Measurements from ENCODE around the gene TBX1. TPM values are rescaled to one million over a fixed set of nuclear protein-coding genes. Genes with fewer than 3 reads are reported as not detected.

Gene TBX1
- total RNA-seq, 1 experiment from 2014 or later = not detected

- Mint-ChIP-seq H3K27me3 (ENCODE audit: unreplicated experiment) (peaks cover 64% of the 10 kb centered on the region), H3K27ac (ENCODE audit: unreplicated experiment) (no peak overlapping the region), H3K4me1 (ENCODE audit: low read depth, unreplicated experiment) (peaks cover 9% of the 10 kb centered on the region), H3K4me3 (ENCODE audit: low read depth, unreplicated experiment) (no peak overlapping the region), H3K9me3 (ENCODE audit: low read depth, unreplicated experiment) (no peaks in the 10 kb centered on the region), H3K36me3 (ENCODE audit: insufficient read depth, unreplicated experiment) (peaks cover 28% of the 10 kb centered on the region)
- intact Hi-C loops (cut with micrococcal nuclease; ENCODE audit: unreplicated experiment) = no loop called here
- no TSS peak for BruUV-seq (replicated peaks)
- TF ChIP-seq CTCF (IDR thresholded peaks at IDR 0.05; ENCODE audit: unreplicated experiment) = no peak
- no peak for DNase-seq
- CTCF ChIA-PET = interaction anchor here (0.9 to 1.1 kb wide), 2 partner anchors 10 kb away, joined by 3 to 5 read pairs; no protein-coding TSS in a partner anchor
Observed at GRCh38 chr22:19720150-19720827, 40.3 kb upstream of the TBX1 start.

GRCh38 chr22:19720999-19721329 lies 39.6 kb upstream of the TBX1 start:
- no peak for DNase-seq
- peaks cover 71% of the 10 kb centered on the region for H3K27me3 Mint-ChIP-seq (ENCODE audit: unreplicated experiment)
- no peak overlapping the region for H3K27ac Mint-ChIP-seq (ENCODE audit: unreplicated experiment)
- intact Hi-C loops (cut with micrococcal nuclease; ENCODE audit: unreplicated experiment) = no loop called here
- CTCF ChIA-PET = interaction anchor here (1.1 kb wide), 1 partner anchor 10 kb away, joined by 5 read pairs; no protein-coding TSS in a partner anchor
- H3K4me3 Mint-ChIP-seq (ENCODE audit: low read depth, unreplicated experiment) = no peak overlapping the region
- no TSS peak for BruUV-seq (replicated peaks)
- peaks cover 9% of the 10 kb centered on the region for H3K4me1 Mint-ChIP-seq (ENCODE audit: low read depth, unreplicated experiment)
- no peak for TF ChIP-seq CTCF (IDR thresholded peaks at IDR 0.05; ENCODE audit: unreplicated experiment)
- H3K9me3 Mint-ChIP-seq (ENCODE audit: low read depth, unreplicated experiment) = no peaks in the 10 kb centered on the region
- H3K36me3 Mint-ChIP-seq (ENCODE audit: insufficient read depth, unreplicated experiment) = peaks cover 32% of the 10 kb centered on the region

GRCh38 chr22:19721330-19722177 lies 39.0 kb upstream of the TBX1 start:
- DNase-seq = no peak
- intact Hi-C loops (cut with micrococcal nuclease; ENCODE audit: unreplicated experiment) = no loop called here
- H3K27me3 Mint-ChIP-seq (ENCODE audit: unreplicated experiment) = peaks cover 77% of the 10 kb centered on the region
- no peak overlapping the region for H3K27ac Mint-ChIP-seq (ENCODE audit: unreplicated experiment)
- BruUV-seq (replicated peaks) = no TSS peak
- H3K9me3 Mint-ChIP-seq (ENCODE audit: low read depth, unreplicated experiment) = no peaks in the 10 kb centered on the region
- no peak for TF ChIP-seq CTCF (IDR thresholded peaks at IDR 0.05; ENCODE audit: unreplicated experiment)
- H3K4me1 Mint-ChIP-seq (ENCODE audit: low read depth, unreplicated experiment) = peaks cover 9% of the 10 kb centered on the region
- peaks cover 32% of the 10 kb centered on the region for H3K36me3 Mint-ChIP-seq (ENCODE audit: insufficient read depth, unreplicated experiment)
- no peak overlapping the region for H3K4me3 Mint-ChIP-seq (ENCODE audit: low read depth, unreplicated experiment)
- CTCF ChIA-PET = interaction anchor here (1.1 kb wide), 1 partner anchor 9 kb away, joined by 5 read pairs; no protein-coding TSS in a partner anchor

- Mint-ChIP-seq H3K27ac (ENCODE audit: unreplicated experiment) (peak overlapping the region; percentile 10), H3K27me3 (ENCODE audit: unreplicated experiment) (peaks cover 85% of the 10 kb centered on the region), H3K4me1 (ENCODE audit: low read depth, unreplicated experiment) (peaks cover 9% of the 10 kb centered on the region), H3K4me3 (ENCODE audit: low read depth, unreplicated experiment) (peak overlapping the region; percentile 69), H3K9me3 (ENCODE audit: low read depth, unreplicated experiment) (no peaks in the 10 kb centered on the region), H3K36me3 (ENCODE audit: insufficient read depth, unreplicated experiment) (peaks cover 28% of the 10 kb centered on the region)
- DNase-seq = no peak
- CTCF ChIA-PET = no interaction called here
- intact Hi-C loops (cut with micrococcal nuclease; ENCODE audit: unreplicated experiment) = no loop called here
- no TSS peak for BruUV-seq (replicated peaks)
- no peak for TF ChIP-seq CTCF (IDR thresholded peaks at IDR 0.05; ENCODE audit: unreplicated experiment)
Observed at GRCh38 chr22:19722178-19722981, 38.2 kb upstream of the TBX1 start.

Measured in Calu3 (cell line).